Smooth muscle cell (in vitro differentiated cells): ENCODE results near the gene RELCH. TPM values are rescaled to one million over a fixed set of nuclear protein-coding genes. Genes with fewer than 3 reads are reported as not detected.

Experiments used
- DNase-seq: peaks from one replicate; lab custom pipeline; 2025; ENCODE audit not compliant: unreplicated experiment; lab: John Stamatoyannopoulos, UW
- H2AFZ ChIP-seq: fragments of 200-600 bp; sonication (generic); 2 replicates; pipeline ENCODE4 v1.6.0; 2016; ENCODE audit warnings: antibody characterized with exemption, low read depth, mild to moderate bottlenecking
- H3F3A ChIP-seq: fragments of 200-600 bp; sonication (generic); 2 replicates; pipeline ENCODE4 v1.6.0; 2017; ENCODE audit warnings: antibody characterized with exemption, low read depth
- H3K27ac ChIP-seq: fragments of 200-600 bp; sonication (generic); 2 replicates; pipeline ENCODE4 v1.5.1; 2016; ENCODE audit warnings: low read depth, mild to moderate bottlenecking
- H3K27me3 ChIP-seq: fragments of 200-600 bp; sonication (generic); 2 replicates; pipeline ENCODE4 v1.6.1; 2016; ENCODE audit warnings: low read depth, mild to moderate bottlenecking
- H3K36me3 ChIP-seq: fragments of 200-600 bp; sonication (generic); 2 replicates; pipeline ENCODE4 v1.5.1; 2016; ENCODE audit warnings: low read depth
- H3K4me1 ChIP-seq: fragments of 200-600 bp; sonication (generic); 2 replicates; pipeline ENCODE4 v1.5.1; 2016; ENCODE audit warnings: low read depth
- H3K4me2 ChIP-seq: fragments of 200-600 bp; sonication (generic); 2 replicates; pipeline ENCODE4 v1.6.0; 2016; ENCODE audit warnings: mild to moderate bottlenecking
- H3K4me3 ChIP-seq: fragments of 200-600 bp; sonication (generic); 2 replicates; pipeline ENCODE4 v1.5.1; 2016; ENCODE audit warnings: mild to moderate bottlenecking
- H3K79me2 ChIP-seq: fragments of 200-600 bp; sonication (generic); 2 replicates; pipeline ENCODE4 v1.6.0; 2016; ENCODE audit warnings: low read depth, mild to moderate bottlenecking
- H3K9ac ChIP-seq: fragments of 200-600 bp; sonication (generic); 2 replicates; pipeline ENCODE4 v1.6.0; 2016; ENCODE audit warnings: low read depth
- H3K9me3 ChIP-seq: fragments of 200-600 bp; sonication (generic); replicated peaks from 2 replicates; pipeline ENCODE4 v1.5.1; 2016; ENCODE audit warnings: low read depth
- H4K20me1 ChIP-seq: fragments of 200-600 bp; sonication (generic); 2 replicates; pipeline ENCODE4 v1.6.0; 2016; ENCODE audit warnings: low read depth
- CTCF ChIP-seq: fragments of 200-600 bp; sonication (generic); IDR thresholded peaks from 2 replicates; pipeline ENCODE4 v1.5.1; 2017; ENCODE audit warnings: borderline replicate concordance, mild to moderate bottlenecking, antibody characterized with exemption; ENCODE audit not compliant: insufficient read depth, poor library complexity, severe bottlenecking
- WGBS: methylation state at CpG from one replicate; pipeline ENCODE4 v1.1.7; 2016; ENCODE audit warnings: low lambda C conversion rate; 5-methylcytosine and 5-hydroxymethylcytosine counted together
- polyA plus RNA-seq: library from polyadenylated mRNA; unstranded; fragments of >200 nt; fragmentation: Nextera tagmentation; extraction: Ambion mirVana; gene quantifications from 2 replicates; pipeline ENCODE4 v1.2.1, GENCODE V29; 2016
- small RNA-seq: library from RNA; depleted of rRNA; stranded (forward); fragments of <200 nt; gene quantifications from one replicate; pipeline ENCODE3, GENCODE V24; 2014
- total RNA-seq: library from RNA; depleted of rRNA; stranded (reverse); fragments of >200 nt; gene quantifications from 2 replicates; pipeline ENCODE4 v1.2.3, GENCODE V29; 2014

The RELCH gene
- total and polyA plus RNA-seq, 2 experiments from 2014 or later = 3.6 to 19.2 TPM

- Histone ChIP-seq H2AFZ (no peak overlapping the region), H3K4me2 (no peak overlapping the region), H3K27me3 (no peaks in the 10 kb centered on the region), H3K36me3 (no peaks in the 10 kb centered on the region), H3K9me3 (no peaks in the 10 kb centered on the region), H3F3A (no peaks in the 10 kb centered on the region), H3K4me1 (no peaks in the 10 kb centered on the region), H3K4me3 (no peak overlapping the region), H3K9ac (no peak overlapping the region), H3K79me2 (no peaks in the 10 kb centered on the region), H4K20me1 (no peaks in the 10 kb centered on the region), H3K27ac (no peak overlapping the region)
- WGBS = 84% methylated on average over 29 of the region's 29 CpGs
- no peak for TF ChIP-seq CTCF
- no peak for DNase-seq
These were observed 167.1 kb downstream of the RELCH start for GRCh38 chr18:62354151-62354550.

- Histone ChIP-seq H2AFZ (no peak overlapping the region), H3K4me3 (no peak overlapping the region), H3K79me2 (no peaks in the 10 kb centered on the region), H3K36me3 (no peaks in the 10 kb centered on the region), H3F3A (no peaks in the 10 kb centered on the region), H3K27me3 (no peaks in the 10 kb centered on the region), H4K20me1 (no peaks in the 10 kb centered on the region), H3K9ac (no peak overlapping the region), H3K4me1 (no peaks in the 10 kb centered on the region), H3K27ac (no peak overlapping the region), H3K9me3 (no peaks in the 10 kb centered on the region), H3K4me2 (no peak overlapping the region)
- DNase-seq = no peak
- no peak for TF ChIP-seq CTCF
- 93% methylated on average over 5 of the region's 5 CpGs for WGBS
These were observed 170.1 kb downstream of the RELCH start for GRCh38 chr18:62357079-62357719.

Small RNA genes lying within 50 kb of the gene (small RNA-seq; reads per million reads assigned to genes)
- gene RF00019 = not detected

Other genes starting within 250 kb of the RELCH start
- 26.6 and 31.8 TPM in 2 replicates for gene PIGN, start 199 bp upstream of the RELCH start, total RNA-seq
- 10.1 and 14.3 TPM in 2 replicates for gene PIGN, start 199 bp upstream of the RELCH start, polyA plus RNA-seq
- under 0.01 TPM in 1 of 2 replicates, not detected in the other for gene TNFRSF11A, start 138.1 kb downstream of the RELCH start, total RNA-seq
- gene TNFRSF11A, start 138.1 kb downstream of the RELCH start, polyA plus RNA-seq = 0.52 TPM in 1 of 2 replicates, not detected in the other